Panc1 (cell line): ENCODE measurements around the gene ATP13A1.

ENCODE experiments used
- POLR2AphosphoS5 ChIP-seq: IDR thresholded peaks from 2 replicates; pipeline ENCODE4 v1.6.1; 2012; ENCODE audit warnings: mild to moderate bottlenecking, low read depth, low read length, moderate library complexity
- TF ChIP-seq, protein P1 (sequence below): fragments of 450-650 bp; IDR thresholded peaks from 2 replicates; pipeline ENCODE4 v1.5.1; 2017; ENCODE audit warnings: mild to moderate bottlenecking
- TF ChIP-seq, protein P2 (sequence below), 2 experiments: IDR thresholded peaks; 2 replicates each; pipeline ENCODE4 v1.6.1; 2011 to 2012; ENCODE audit warnings: low read depth in 2 of 2, control low read depth in 1 of 2, low read length in 1 of 2, mild to moderate bottlenecking in 1 of 2, moderate library complexity in 1 of 2; ENCODE audit not compliant: insufficient read depth in 1 of 2

- TF ChIP-seq, protein P1, sequence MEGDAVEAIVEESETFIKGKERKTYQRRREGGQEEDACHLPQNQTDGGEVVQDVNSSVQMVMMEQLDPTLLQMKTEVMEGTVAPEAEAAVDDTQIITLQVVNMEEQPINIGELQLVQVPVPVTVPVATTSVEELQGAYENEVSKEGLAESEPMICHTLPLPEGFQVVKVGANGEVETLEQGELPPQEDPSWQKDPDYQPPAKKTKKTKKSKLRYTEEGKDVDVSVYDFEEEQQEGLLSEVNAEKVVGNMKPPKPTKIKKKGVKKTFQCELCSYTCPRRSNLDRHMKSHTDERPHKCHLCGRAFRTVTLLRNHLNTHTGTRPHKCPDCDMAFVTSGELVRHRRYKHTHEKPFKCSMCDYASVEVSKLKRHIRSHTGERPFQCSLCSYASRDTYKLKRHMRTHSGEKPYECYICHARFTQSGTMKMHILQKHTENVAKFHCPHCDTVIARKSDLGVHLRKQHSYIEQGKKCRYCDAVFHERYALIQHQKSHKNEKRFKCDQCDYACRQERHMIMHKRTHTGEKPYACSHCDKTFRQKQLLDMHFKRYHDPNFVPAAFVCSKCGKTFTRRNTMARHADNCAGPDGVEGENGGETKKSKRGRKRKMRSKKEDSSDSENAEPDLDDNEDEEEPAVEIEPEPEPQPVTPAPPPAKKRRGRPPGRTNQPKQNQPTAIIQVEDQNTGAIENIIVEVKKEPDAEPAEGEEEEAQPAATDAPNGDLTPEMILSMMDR, result no peak
- TF ChIP-seq, protein P2, sequence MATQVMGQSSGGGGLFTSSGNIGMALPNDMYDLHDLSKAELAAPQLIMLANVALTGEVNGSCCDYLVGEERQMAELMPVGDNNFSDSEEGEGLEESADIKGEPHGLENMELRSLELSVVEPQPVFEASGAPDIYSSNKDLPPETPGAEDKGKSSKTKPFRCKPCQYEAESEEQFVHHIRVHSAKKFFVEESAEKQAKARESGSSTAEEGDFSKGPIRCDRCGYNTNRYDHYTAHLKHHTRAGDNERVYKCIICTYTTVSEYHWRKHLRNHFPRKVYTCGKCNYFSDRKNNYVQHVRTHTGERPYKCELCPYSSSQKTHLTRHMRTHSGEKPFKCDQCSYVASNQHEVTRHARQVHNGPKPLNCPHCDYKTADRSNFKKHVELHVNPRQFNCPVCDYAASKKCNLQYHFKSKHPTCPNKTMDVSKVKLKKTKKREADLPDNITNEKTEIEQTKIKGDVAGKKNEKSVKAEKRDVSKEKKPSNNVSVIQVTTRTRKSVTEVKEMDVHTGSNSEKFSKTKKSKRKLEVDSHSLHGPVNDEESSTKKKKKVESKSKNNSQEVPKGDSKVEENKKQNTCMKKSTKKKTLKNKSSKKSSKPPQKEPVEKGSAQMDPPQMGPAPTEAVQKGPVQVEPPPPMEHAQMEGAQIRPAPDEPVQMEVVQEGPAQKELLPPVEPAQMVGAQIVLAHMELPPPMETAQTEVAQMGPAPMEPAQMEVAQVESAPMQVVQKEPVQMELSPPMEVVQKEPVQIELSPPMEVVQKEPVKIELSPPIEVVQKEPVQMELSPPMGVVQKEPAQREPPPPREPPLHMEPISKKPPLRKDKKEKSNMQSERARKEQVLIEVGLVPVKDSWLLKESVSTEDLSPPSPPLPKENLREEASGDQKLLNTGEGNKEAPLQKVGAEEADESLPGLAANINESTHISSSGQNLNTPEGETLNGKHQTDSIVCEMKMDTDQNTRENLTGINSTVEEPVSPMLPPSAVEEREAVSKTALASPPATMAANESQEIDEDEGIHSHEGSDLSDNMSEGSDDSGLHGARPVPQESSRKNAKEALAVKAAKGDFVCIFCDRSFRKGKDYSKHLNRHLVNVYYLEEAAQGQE (IDR thresholded peaks at IDR 0.05; ENCODE audit: insufficient read depth in 1 of 2, low read depth in 2 of 2, low read length in 1 of 2), result no peak
- TF ChIP-seq POLR2AphosphoS5, result no peak
Measured at GRCh38 chr19:19652482-19653295, 10.8 kb downstream of the ATP13A1 start.
